Measurements from ENCODE around the gene CMTM3.
"Not testable (repeated sequence)": the region's sequence is repeated elsewhere in the genome, so short reads cannot be mapped to it uniquely, and the experiment has no call there.

CMTM3 gene

GRCh38 chr16:66604376-66605176 is at the start of gene CMTM3:
CMTM3 (plus strand) TSS chr16:66604704; CDS start chr16:66604806, 102 bp downstream.
- no peak for DNase-seq (ENCODE audit: low read depth)

DNA sequence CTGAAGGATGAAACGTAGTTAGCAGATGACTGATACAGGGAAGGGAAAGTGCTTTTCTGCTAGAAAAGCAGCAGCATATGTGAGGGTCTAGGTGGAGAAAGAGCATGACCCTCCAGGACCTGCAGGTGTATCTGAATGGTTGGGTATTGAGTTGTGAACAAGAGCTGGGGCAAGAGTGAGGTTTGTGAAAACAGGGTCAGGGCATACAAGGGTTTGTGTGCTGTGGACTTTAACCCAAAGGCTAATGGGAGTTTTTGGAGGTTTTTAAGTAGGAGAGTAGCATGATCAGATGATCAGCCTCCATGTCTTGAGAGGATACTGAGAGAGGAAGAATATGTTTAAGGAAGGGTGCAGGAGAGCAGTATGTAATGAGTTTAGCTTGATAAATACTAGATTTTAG is 44.4 kb upstream of the CMTM3 start:
- DNase-seq (ENCODE audit: low read depth): no peak

- no peak for DNase-seq (ENCODE audit: low read depth)
Observed at GRCh38 chr16:66561381-66562080, 43.0 kb upstream of the CMTM3 start.

- DNase-seq (ENCODE audit: low read depth): no peak
Observed at GRCh38 chr16:66562409-66562808, 42.1 kb upstream of the CMTM3 start.

- DNase-seq (ENCODE audit: low read depth): no peak
Observed at GRCh38 chr16:66562986-66563385, 41.5 kb upstream of the CMTM3 start.

DNA sequence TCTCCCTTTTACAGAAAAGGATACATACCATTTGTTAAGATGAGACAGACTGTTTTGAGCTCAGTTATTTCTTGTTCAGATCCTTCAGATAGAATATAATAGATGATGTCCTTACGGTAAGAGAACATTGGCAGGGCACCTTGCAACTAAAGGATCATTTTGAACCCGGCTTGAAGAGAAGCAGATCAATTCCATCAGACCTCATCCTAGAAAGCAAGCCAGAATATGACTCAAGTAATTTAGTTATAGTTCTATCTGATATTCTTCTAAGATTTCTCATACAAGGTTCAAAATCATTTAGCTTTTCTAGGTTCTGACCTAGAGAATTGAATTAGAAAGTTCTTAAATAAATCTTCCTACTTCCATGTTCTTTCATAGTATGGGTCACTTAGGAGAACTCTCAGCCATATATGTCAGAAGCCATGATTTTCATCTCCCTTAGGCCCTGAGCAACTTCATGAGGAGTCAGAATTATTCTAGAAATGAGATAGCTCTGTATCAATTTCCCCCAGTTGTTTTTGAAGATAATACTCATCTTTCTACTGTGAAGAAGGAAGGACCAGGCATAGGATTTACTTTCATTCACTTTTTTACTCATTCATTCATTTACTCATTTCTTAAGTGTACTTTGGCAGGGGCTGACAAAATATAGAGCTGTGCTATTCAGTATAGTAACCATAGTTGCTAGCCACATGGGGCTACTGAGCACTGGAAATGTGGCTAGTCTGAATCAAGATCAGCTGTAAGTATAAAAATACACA is 40.8 kb upstream of the CMTM3 start:
- DNase-seq (ENCODE audit: low read depth): no peak

- DNase-seq (ENCODE audit: low read depth): no peak
Observed at GRCh38 chr16:66566051-66566901, 38.2 kb upstream of the CMTM3 start, which contains the start of gene CMTM1. CMTM1 (plus strand) TSS chr16:66566439; CDS start chr16:66566514, 75 bp downstream.

GRCh38 chr16:66567270-66567669 is 37.2 kb upstream of the CMTM3 start:
- not testable (repeated sequence) for DNase-seq (ENCODE audit: low read depth)

GRCh38 chr16:66568355-66568754 is 36.1 kb upstream of the CMTM3 start:
- no peak for DNase-seq (ENCODE audit: low read depth)

GRCh38 chr16:66569131-66569530 is 35.4 kb upstream of the CMTM3 start:
- DNase-seq (ENCODE audit: low read depth): no peak

DNA sequence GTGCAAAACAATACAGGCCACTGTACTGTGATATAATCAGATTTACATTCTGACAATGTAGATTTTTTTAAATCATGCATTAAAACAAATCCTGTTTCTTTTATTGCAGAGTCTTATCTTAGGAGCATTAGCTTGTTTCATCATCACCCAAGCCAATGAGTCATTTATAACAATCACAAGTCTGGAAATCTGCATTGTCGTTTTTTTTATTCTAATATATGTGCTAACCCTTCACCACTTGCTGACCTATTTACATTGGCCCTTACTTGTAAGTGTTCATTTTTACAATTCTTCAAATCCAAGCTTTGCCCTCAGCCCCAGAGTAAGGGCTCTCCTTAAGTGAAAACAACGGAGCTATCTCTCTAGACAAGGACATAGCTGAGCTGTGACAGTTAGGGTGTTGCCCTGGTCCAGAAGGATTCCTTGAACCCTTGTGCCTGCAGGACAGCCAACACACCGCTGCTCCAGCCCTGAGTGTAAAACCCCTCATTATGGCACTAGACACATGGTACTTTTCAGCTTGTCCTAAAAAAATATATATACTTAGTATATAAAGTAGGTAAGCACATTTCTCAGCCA is 34.6 kb upstream of the CMTM3 start:
- DNase-seq (ENCODE audit: low read depth): no peak

DNA sequence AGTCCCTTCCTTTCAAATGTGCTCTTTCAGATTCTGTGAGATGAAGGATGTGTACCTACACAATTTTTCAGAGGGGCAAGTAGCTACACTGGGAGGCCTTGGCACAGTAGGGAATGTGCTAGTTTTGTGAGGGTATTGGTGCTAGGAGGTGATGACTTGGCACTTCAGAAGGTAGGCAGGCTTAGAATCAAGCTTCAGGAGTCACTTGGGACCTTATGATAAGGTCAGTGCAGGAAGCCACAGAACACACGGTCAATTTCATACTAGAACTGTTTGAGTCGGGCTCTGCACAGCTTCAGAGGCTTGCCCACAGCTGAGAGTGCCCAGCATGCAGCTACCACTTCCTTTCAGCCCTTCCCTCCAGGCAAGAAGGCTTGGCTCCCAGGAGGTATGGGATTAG is 32.1 kb upstream of the CMTM3 start:
- no peak for DNase-seq (ENCODE audit: low read depth)

GRCh38 chr16:66574081-66574480 is 30.4 kb upstream of the CMTM3 start:
- DNase-seq (ENCODE audit: low read depth): no peak

- DNase-seq (ENCODE audit: low read depth): no peak
Observed at GRCh38 chr16:66574531-66574930, 30.0 kb upstream of the CMTM3 start.

DNA sequence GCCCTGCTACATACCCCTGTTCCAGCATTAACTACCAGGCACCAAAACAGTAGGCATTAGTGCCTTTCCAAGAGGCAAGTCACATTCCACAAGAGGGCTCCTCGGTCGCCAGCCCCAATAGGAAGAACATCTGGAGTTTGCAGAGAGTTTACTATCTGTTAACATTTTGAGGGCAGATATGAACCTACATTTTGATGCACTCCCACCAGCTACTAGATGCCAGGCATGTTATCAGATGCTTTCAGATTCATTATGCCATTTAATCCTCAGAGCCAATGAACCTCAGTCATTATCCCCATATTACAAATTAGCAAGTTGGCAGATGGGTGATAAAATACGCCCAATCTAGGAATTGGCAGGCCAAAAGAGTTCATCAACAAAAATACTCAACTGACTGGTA is 29.4 kb upstream of the CMTM3 start:
- no peak for DNase-seq (ENCODE audit: low read depth)

DNA sequence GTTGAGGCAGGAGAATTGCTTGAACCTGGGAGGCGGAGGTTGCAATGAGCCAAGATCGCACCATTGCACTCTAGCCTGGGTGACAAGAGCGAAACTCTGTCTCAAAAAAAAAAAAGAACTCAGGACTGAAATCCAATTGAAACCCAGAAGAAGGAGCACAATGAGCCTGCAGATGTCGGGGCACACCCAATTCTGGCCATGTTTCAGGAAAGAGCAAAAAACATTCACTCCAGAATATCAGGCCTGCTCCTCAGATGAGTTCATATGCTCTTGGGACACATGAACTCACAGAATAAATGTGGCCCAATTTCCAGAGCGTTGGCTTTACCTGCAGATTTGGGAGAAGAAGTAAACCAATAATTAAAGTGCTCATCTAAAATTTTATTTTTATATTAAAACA is 28.2 kb upstream of the CMTM3 start:
- DNase-seq (ENCODE audit: low read depth): no peak

DNA sequence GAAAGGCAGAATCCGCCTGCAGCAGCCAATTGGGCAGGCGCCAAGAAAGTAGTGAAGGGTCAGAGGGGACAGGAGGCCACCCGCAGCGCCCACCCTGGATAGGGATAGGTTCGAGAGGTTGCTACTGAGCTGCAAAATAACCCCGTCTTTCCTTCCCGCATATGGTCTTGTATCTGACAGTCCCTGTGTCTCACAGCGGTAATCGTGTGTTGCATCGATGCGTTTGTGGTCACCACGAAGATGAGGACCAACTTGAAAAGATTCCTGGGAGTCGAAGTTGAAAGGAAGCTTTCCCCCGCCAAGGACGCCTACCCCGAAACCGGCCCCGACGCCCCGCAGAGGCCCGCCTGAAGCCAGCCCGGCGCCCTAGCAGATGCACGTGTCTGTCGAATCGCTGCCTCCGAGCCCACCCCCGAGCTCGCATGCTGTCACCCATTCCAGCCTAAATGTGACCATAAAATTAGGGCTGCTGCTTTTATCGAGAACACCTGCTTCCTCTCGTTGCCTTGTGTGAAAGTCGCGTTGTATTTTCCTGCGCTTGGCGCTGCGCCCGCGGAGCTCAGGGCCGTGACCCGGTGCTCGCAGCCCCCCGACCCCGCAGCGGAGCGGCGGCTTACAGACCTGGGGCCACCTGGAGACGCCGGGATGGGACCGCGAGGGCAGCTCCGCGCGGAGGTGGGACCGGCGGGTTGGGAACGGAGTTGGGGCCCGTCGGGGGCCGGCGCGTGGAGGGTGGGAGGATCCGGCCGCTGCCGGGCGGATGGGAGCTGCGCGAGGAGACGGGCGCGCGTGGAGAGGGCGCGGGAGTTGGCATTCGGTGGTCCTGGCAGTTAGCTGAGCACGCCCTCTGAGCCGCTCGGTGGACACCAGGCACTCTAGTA is 25.6 kb upstream of the CMTM3 start, which contains the start of gene CMTM2:
TSS of gene CMTM2 (plus strand) at position 813 of the 881 bp plus-strand sequence. CDS start 145 bp downstream, outside the sequence.
- DNase-seq (ENCODE audit: low read depth): no peak

DNA sequence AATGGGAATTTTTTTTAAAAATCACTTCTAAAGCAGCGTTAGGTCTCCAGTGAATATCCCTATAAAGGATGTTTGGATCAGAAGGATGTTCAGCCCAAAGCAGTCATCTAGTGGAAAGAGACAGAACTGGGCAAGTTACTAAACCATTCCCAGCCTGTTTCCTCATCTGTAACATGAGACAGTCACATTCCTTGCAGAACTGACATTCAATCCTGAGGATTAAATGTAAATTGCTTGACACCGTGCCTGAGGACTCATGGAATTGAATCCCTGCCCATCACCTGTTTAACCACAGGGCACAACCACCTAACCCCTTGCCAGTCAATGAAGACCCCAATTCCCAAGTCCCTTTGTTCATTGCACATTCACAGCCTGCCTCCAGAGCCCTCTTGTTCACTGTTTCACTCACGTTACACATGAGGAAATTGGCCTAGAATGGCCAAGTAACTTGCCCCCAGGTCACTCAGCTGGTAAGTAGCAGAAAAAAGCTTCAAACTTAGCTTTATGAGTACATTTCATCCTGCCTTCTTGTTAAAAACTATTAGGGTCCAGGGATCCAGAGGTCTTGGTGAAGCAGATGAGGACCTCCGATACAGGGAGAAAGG is 23.8 kb upstream of the CMTM3 start:
- DNase-seq (ENCODE audit: low read depth): peak; percentile 54

DNA sequence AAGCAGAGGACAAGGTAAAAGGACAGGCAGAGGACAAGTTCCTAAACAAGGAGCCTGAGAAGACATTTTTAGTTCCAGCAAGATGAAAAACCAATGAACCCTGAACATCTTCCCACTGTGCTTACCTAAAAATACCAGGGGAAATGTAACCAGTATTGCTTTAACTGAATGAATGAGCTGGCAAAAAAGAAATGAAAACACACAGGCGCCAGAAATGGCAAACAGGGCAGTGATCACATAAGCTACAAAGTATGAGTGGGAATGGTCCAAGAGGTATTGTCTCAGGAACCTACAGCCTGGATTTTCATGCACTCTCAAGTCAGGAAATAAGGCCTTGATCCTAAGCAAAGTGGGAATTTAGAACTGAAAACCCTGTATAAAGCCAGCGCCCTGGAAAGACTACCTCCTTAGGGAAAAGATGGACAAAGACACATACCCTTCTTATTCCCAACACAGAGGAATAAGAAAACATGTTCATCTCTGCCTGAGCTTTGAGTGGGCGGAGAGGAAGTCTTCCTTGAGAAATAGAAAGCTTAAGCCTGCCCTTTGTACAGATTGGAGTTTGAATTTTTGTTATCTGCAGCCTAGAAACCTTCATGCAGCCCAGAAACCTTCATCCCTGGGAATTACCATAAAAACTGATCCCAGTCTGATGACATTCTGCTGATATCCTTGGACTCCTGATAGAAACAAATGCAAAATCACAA is 23.1 kb upstream of the CMTM3 start:
- no peak for DNase-seq (ENCODE audit: low read depth)

Measured in HS-27A (cell line).